NCI-H1930 (cell line): ENCODE results near the gene CD80.
"Not testable (repeated sequence)": the region's sequence is repeated elsewhere in the genome, so short reads cannot be mapped to it uniquely, and the experiment has no call there.

Source experiments
- DNase-seq, 2 experiments: peaks; one replicate each; lab custom pipeline; 2025; lab: John Stamatoyannopoulos, UW

The CD80 gene

GRCh38 chr3:119559441-119559963 is at the start of gene CD80:
Gene CD80, minus strand, starts transcription at chr3:119559614. Its CDS starts 1,886 bp downstream, at chr3:119557728.
- no peak for DNase-seq

GRCh38 chr3:119608405-119609000 is 49.1 kb upstream of the CD80 start:
- DNase-seq = no peak

- DNase-seq = no peak
These were observed 45.5 kb upstream of the CD80 start for GRCh38 chr3:119604878-119605277.

- no peak for DNase-seq
These were observed 43.3 kb upstream of the CD80 start for GRCh38 chr3:119602676-119603075.

- DNase-seq = no peak
These were observed 41.7 kb upstream of the CD80 start for GRCh38 chr3:119601154-119601553.

- peak in 1 of 2 experiments; percentile 2 for DNase-seq
These were observed 41.3 kb upstream of the CD80 start for GRCh38 chr3:119600732-119601131.

- DNase-seq = no peak
These were observed 40.3 kb upstream of the CD80 start for GRCh38 chr3:119599558-119600174.

- no peak for DNase-seq
These were observed 39.1 kb upstream of the CD80 start for GRCh38 chr3:119598410-119599098.

- no peak for DNase-seq
These were observed 38.3 kb upstream of the CD80 start, which contains the start of gene PLA1A for GRCh38 chr3:119597548-119598288. Gene PLA1A, plus strand, starts transcription at chr3:119597885. Its CDS starts 29 bp downstream, at chr3:119597914.

DNA sequence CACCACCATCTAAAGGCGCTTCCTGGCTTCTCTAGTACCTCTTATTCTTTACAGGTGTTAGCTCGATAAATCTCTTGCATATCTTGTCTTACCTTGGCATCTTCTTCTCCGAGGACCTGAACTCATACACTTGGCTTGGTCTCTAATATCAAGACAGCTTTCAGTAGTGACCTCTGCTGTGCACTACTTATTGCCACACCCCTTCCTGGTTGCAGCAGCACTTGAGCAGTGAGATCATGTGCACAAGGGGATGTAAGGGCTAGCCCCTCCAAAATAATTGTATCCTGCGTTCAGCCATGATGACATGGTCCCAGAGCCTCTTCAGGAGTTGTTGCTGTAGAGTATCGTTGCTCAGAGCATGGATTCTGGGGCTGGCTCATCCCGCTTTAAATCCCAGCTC is 37.0 kb upstream of the CD80 start:
- DNase-seq = no peak

- no peak for DNase-seq
These were observed 36.4 kb upstream of the CD80 start for GRCh38 chr3:119595639-119596334.

GRCh38 chr3:119594929-119595328 is 35.5 kb upstream of the CD80 start:
- not testable (repeated sequence) for DNase-seq

DNA sequence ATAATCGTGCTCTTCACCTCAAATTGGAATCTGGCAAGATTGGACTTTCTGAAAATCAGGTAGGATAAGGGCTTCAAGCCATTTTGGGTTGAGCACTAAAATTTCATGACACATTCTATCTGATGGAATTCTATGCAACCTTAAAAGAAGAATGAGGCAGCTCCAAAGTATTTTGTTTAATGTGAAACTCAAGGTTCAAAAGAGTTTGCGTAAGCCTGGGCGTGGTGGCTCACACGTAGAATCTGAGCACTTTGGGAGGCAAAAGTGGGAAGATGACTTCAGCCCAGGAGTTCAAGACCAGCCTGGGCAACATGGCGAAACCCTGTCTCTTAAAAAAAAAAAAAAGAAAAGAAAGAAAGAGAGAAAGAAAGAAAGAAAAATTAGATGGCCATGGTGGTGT is 34.7 kb upstream of the CD80 start:
- no peak for DNase-seq

- DNase-seq = no peak
These were observed 33.4 kb upstream of the CD80 start for GRCh38 chr3:119592861-119593260.

DNA sequence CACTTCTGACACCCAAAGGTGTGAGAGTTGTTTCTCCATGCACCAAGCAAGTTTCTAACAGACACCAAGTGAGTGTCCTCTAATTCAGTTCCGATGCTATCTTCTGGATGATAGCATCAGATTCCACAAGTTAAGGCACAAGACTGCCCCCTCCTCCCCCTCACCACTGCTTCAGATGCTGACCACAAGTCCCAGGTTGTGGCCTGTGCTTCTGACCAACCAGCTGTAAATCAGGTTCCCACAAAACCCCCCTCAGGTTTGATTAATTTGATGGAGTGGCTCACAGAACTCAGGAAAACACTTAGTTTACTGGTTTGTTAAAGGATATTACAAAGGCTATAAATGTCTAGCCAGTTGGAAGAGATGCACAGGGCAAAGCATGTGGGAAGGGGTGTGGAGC is 31.3 kb upstream of the CD80 start:
- no peak for DNase-seq

DNA sequence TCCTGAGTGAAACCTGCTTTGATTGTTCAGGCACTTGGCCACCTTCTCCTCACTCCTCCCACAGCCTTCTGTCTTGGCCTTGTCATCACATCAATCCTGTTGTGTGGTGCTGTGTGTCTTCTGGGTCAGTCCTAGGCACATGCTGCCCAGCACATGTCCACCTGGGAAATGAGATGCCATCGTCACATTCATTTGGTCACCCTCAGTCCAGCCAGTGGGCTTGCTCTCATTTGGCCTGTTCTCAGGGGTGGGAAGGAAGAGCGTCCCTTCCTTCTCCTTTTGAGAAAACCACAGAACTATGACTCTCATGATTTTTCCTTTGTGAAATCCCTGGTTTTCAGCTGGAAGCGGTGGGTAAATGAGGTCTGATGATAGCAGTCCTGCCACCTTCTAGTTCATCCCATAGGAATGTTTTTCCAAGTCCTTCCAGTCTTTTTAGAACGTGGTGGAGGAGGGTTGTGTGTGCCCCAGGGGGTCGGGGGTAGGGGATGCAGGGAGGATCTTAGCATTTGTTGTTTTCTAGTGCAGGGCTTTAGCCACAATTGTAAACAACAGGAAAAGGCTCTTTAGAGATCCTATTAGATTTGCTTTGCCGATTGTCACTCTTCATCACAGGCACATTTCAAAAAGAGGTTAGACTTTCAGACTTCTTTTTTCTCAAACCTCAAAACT is 29.8 kb upstream of the CD80 start:
- DNase-seq = no peak

DNA sequence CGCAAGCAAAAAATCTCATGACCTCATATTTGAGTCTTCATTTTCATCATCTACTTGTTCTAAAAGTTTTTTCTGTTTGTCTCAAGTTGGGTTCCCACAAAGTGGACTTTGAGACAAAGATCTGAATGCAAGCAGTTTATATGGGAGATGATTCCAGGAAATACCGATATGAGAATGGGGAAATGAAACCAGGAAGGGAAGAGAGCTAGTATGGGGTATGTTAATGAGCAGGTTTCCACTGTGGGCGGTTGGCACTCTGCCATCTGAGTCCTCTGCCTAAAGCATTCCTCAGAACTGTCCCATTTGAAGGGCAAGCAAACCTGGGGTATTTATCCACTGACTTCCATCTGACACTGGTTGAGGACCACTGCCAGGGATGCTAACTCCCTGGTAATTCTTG is 28.7 kb upstream of the CD80 start:
- DNase-seq = no peak

DNA sequence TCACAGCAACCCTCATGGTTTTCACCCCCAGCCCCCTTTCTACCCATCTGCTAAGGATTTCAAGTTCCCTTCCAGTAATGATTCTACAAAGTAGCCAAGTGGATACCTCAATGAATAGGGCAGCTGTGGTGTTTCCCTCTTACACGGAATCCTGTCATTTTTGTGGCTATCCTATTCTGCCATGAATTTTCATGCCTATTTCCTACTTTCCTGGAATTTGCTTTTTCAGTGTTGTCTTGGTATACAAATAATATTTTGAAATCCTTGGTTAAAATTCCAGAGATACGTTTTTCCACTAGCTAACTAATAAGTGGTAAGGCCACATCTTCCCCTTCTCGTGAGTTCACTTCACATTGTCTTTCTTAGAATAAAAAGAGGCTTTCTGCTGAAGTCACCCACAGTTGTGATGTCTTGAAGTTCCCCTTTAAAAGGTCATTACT is 27.3 kb upstream of the CD80 start:
- no peak for DNase-seq

DNA sequence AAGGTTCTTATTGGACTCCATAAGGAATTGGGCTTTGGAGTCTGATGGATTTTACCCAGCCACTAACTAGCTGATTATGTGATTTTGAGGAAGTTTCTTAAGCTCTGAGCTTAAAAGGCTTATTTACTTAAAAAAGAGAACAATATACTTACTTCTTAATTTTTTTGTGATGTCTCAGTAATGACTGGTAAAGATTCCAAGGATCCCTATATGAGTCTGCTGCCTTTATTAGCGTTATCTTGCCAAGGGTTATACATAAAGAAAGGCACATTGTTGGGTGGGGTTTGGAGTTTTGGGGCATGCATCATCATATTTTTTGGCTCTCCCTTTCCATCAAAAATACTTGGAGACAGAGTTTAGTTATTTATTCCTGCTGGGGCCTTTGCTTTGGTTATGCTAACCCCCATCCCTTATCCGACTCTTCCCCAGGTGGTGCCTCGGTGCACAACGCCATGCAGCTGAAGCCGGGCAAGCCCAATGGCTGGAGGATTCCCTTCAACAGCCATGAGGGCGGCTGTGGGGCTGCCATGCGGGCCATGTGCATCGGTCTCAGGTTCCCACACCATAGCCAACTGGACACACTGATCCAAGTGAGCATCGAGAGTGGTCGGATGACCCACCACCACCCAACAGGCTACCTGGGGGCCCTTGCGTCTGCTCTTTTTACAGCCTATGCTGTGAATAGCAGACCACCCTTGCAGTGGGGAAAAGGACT is 26.6 kb upstream of the CD80 start:
- DNase-seq = no peak

GRCh38 chr3:119585208-119585607 is 25.8 kb upstream of the CD80 start:
- no peak for DNase-seq
